ENCODE results near the gene CLEC4M.

GRCh38 chr19:7744871-7745650 is 18.0 kb upstream of the CLEC4M start:
- TF ChIP-seq POLR2A (IDR thresholded peaks at IDR 0.05) (no peak), CTCF (IDR thresholded peaks at IDR 0.05) (no peak), POLR2AphosphoS5 (IDR thresholded peaks at IDR 0.05) (no peak)

Measured in breast epithelium (tissue), 3 donors.